T-cell (primary cell): ENCODE measurements around the gene SF1. TPM values are rescaled to one million over a fixed set of nuclear protein-coding genes. Genes with fewer than 3 reads are reported as not detected.

ENCODE experiments used
- ATAC-seq, 4 experiments: fragments of 200-7000 bp in 3 of 4; fragments of 150-1000 bp in 1 of 4; cut with Tn5 transposase; replicated peaks in 1 of 4; 1 replicate in 3 of 4; 2 replicates in 1 of 4; pipeline ENCODE4 v1.10.0; 2021; ENCODE audit warnings: moderate library complexity in 3 of 4, mild to moderate bottlenecking in 2 of 4, moderate number of reproducible peaks in 1 of 4
- CTCF ChIA-PET, 2 donors: fragments of 300-600 bp; sonication (Branson Sonifier 250); formaldehyde crosslinking; loops; one replicate each; lab custom pipeline; 2022; ENCODE audit warnings: antibody characterized with exemption in 2 of 2; lab: Charles Lee
- POLR2A ChIA-PET, 2 donors: fragments of 300-600 bp; sonication (Branson Sonifier 250); formaldehyde crosslinking; loops; one replicate each; lab custom pipeline; 2022; ENCODE audit warnings: antibody characterized with exemption in 2 of 2; lab: Charles Lee
- DNase-seq, 35 experiments: peaks; one replicate each; pipeline versions ENCODE4 v3.0.0 to v3.0.0-alpha.2; 2013 to 2023
- H3K27ac ChIP-seq: one replicate; pipeline ENCODE4 v1.5.1; 2013; ENCODE audit warnings: low read length
- H3K27me3 ChIP-seq, 2 experiments: replicated peaks in 1 of 2; 1 replicate in 1 of 2; 2 replicates in 1 of 2; pipeline versions ENCODE4 v1.6.1 to v1.7.0; 2013; ENCODE audit warnings: low read length in 1 of 2, mixed read lengths in 1 of 2; ENCODE audit not compliant: control insufficient read depth in 2 of 2, insufficient read depth in 2 of 2; ENCODE audit errors: extremely low read depth in 1 of 2
- H3K36me3 ChIP-seq, 2 donors: 1 replicate in 1 of 2; 2 replicates in 1 of 2; pipeline versions ENCODE4 v1.6.1 to v1.7.0; 2013; ENCODE audit warnings: low read length in 1 of 2; ENCODE audit not compliant: control insufficient read depth in 2 of 2, insufficient read depth in 1 of 2; ENCODE audit errors: extremely low read depth in 1 of 2
- H3K4me1 ChIP-seq, 2 experiments: 1 replicate in 1 of 2; 2 replicates in 1 of 2; pipeline versions ENCODE4 v1.6.1 to v1.7.0; 2013; ENCODE audit warnings: low read length in 2 of 2, mixed read lengths in 1 of 2; ENCODE audit not compliant: insufficient read depth in 2 of 2, control insufficient read depth in 1 of 2; ENCODE audit errors: extremely low read depth in 1 of 2
- H3K4me3 ChIP-seq, 2 donors: 1 replicate in 1 of 2; 2 replicates in 1 of 2; pipeline versions ENCODE4 v1.5.1 to v1.7.0; 2013; ENCODE audit warnings: mild to moderate bottlenecking in 2 of 2, low read length in 1 of 2, moderate library complexity in 1 of 2; ENCODE audit not compliant: control insufficient read depth in 1 of 2; ENCODE audit errors: extremely low read depth in 1 of 2
- H3K9me3 ChIP-seq: 2 replicates; pipeline ENCODE4 v1.7.0; 2013
- H3K27ac Mint-ChIP-seq, 2 donors: one replicate each; pipeline ENCODE4 v1.8.0; 2020 to 2021; ENCODE audit warnings: mild to moderate bottlenecking in 2 of 2, mixed read lengths in 2 of 2
- H3K27me3 Mint-ChIP-seq, 2 donors: one replicate each; pipeline ENCODE4 v1.8.0; 2021 to 2022; ENCODE audit warnings: mixed read lengths in 2 of 2
- H3K36me3 Mint-ChIP-seq: one replicate; pipeline ENCODE4 v1.8.0; 2021; ENCODE audit warnings: mixed read lengths
- H3K4me1 Mint-ChIP-seq, 3 donors: one replicate each; pipeline ENCODE4 v1.8.0; 2020 to 2022; ENCODE audit warnings: mixed read lengths in 3 of 3, mild to moderate bottlenecking in 1 of 3
- H3K4me3 Mint-ChIP-seq, 3 donors: one replicate each; pipeline ENCODE4 v1.8.0; 2020 to 2022; ENCODE audit warnings: mild to moderate bottlenecking in 3 of 3, mixed read lengths in 3 of 3, moderate library complexity in 3 of 3
- H3K9me3 Mint-ChIP-seq, 3 donors: one replicate each; pipeline ENCODE4 v1.8.0; 2020 to 2022; ENCODE audit warnings: mixed read lengths in 3 of 3
- WGBS: methylation state at CpG from one replicate; pipeline ENCODE4 v1.1.5; 2013; ENCODE audit warnings: missing lambda C conversion rate; ENCODE audit not compliant: insufficient coverage; 5-methylcytosine and 5-hydroxymethylcytosine counted together
- total RNA-seq, 35 experiments: library from RNA in 6 of 35; stranded (reverse) in 6 of 35; fragments of 120-200 nt in 1 of 35; gene quantifications; one replicate each; pipeline versions ENCODE4 v1.2.1 to v1.2.4 and lab custom pipeline; 2013 to 2026

SF1 gene
- total RNA-seq, 5 donors from 2014 or later (not counting 1 experiment from before 2014, with no cell fraction given) = 670 to 1,510 (median 732) TPM

DNA sequence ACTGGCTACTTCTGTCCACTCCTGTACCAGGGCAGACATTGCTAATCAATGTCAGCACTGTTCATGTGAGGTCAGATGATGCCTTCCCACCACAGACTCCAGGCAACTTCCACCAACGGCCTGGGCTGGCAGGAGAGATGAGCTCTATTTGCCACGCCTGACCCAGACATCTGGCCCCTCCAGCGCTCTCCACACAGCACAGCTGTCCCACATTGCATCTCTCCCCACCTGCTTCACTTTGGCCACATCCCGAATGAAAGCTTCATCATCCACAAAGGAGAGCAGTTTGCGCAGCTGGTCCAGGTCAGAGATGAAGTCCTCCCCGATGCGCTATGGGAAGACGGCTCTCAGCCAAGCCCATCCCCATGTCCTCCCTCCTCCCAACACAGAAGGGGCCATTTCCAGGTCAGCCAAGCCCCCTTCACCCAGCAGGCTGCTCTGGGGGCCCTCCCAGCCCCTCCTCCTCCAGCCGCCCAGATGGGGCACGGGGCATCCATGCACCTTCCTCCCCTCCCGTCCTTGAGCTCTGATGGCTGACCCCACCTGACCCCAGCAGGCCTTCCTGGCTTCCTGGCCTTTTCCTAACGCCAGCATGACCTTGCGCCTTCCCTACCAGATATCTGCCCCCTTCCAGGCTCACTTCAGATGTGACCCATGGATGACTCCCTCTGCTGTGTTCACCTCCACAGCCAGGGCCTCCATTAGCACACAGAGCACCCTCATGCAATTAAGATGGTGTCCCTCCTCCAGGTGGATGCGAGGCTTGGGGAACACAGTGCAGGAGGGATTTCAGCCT lies 26.0 kb downstream of the SF1 start:
- H3K27me3 ChIP-seq = no peaks in the 10 kb centered on the region
- POLR2A ChIA-PET = interaction anchor here (0.6 to 1.4 kb wide), 2 partner anchors 20 kb away, joined by 3 read pairs; no protein-coding TSS in a partner anchor

DNA sequence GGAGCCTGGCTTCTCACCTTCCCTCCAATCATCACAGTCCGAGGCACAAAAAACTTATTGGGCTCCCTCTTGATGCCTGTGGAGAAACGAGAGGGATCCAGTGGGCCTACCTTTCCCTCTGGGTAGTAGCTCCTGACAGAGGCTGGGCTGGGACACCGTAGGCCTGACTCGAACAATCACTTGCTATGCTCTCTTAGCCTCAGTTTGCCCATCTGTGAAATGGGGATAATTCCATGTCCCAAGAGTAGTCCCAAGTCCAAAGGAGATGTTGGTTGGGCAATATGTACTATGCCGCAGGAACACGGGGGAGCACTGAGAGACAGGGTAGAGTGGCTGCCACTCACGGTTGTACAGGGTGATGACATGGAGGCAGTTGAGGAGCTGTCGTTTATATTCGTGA lies 26.8 kb downstream of the SF1 start:
- DNase-seq (no peak), ATAC-seq (no peak)
- ChIA-PET POLR2A (interaction anchor here (0.6 to 1.4 kb wide), 2 partner anchors 20 to 21 kb away, joined by 3 read pairs; no protein-coding TSS in a partner anchor), CTCF (interaction anchor here in 1 of 2 donors (1.7 kb wide), 1 partner anchor 8 kb away, joined by 7 read pairs; the partner anchor contains the start of gene PYGM)
- H3K27ac Mint-ChIP-seq = peak overlapping the region; percentile 48 to 80
- no peaks in the 10 kb centered on the region for H3K9me3 ChIP-seq
- no peak overlapping the region for H3K4me3 ChIP-seq
- peaks cover 12 to 22% of the 10 kb centered on the region in 2 donors for H3K36me3 ChIP-seq
- H3K27ac ChIP-seq = no peak overlapping the region
- WGBS = 85% methylated on average over 7 of the region's 9 CpGs
- no peaks in the 10 kb centered on the region for H3K27me3 Mint-ChIP-seq
- H3K4me1 Mint-ChIP-seq = peaks cover 22 to 39% (median 34%) of the 10 kb centered on the region in 3 donors
- peaks cover 17% of the 10 kb centered on the region for H3K36me3 Mint-ChIP-seq
- peaks cover 2 to 51% of the 10 kb centered on the region in 2 experiments for H3K4me1 ChIP-seq
- H3K9me3 Mint-ChIP-seq = no peaks in the 10 kb centered on the region
- H3K27me3 ChIP-seq = no peaks in the 10 kb centered on the region
- H3K4me3 Mint-ChIP-seq = no peak overlapping the region

More for the DNA sequence above, 26.0 kb downstream of the SF1 start:
- WGBS = 94% methylated on average over 14 of the region's 14 CpGs
- Mint-ChIP-seq H3K27ac (peak overlapping the region; percentile 48), H3K4me3 (no peak overlapping the region), H3K27me3 (no peaks in the 10 kb centered on the region), H3K4me1 (peaks cover 23 to 37% (median 34%) of the 10 kb centered on the region in 3 donors), H3K36me3 (peaks cover 17% of the 10 kb centered on the region), H3K9me3 (no peaks in the 10 kb centered on the region)
- H3K4me3 ChIP-seq = no peak overlapping the region
- no peaks in the 10 kb centered on the region for H3K9me3 ChIP-seq
- H3K4me1 ChIP-seq = peaks cover 0 to 51% of the 10 kb centered on the region in 2 experiments
- DNase-seq (no peak), ATAC-seq (no peak)
- CTCF ChIA-PET = no interaction called here
- peaks cover 13 to 25% of the 10 kb centered on the region in 2 donors for H3K36me3 ChIP-seq
- no peak overlapping the region for H3K27ac ChIP-seq

DNA sequence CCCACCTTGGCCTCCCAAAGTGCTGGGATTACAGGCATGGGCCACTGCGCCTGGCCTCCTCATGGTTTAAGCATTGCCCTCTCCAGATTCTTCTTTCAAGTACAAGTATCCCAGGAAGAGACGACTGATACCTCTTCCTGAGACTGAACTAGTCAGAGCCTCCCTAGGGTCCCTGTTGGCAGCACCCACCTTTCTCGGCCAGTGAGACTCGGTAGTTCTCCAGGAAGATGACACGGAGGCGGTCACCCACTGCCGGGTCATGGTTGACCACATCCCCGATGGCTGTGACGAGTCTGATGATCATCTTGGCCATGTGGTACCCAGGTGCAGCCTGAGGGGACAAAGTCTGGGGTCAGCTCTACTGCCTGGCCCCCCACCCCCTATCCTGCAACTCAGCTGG lies 27.2 kb downstream of the SF1 start:
- DNase-seq (no peak), ATAC-seq (no peak)
- ChIA-PET POLR2A (interaction anchor here in 1 of 2 donors (1.4 kb wide), 1 partner anchor 21 kb away, joined by 3 read pairs; no protein-coding TSS in a partner anchor), CTCF (interaction anchor here in 1 of 2 donors (1.7 kb wide), 1 partner anchor 9 kb away, joined by 7 read pairs; the partner anchor contains the start of gene PYGM)
- Histone ChIP-seq H3K27ac (no peak overlapping the region), H3K27me3 (no peaks in the 10 kb centered on the region), H3K4me3 (no peak overlapping the region), H3K36me3 (peaks cover 12 to 22% of the 10 kb centered on the region in 2 donors), H3K9me3 (no peaks in the 10 kb centered on the region), H3K4me1 (peaks cover 6 to 53% of the 10 kb centered on the region in 2 experiments)
- H3K4me1 Mint-ChIP-seq = peaks cover 27 to 43% (median 38%) of the 10 kb centered on the region in 3 donors
- 92% methylated on average over 9 of the region's 9 CpGs for WGBS
- no peaks in the 10 kb centered on the region for H3K27me3 Mint-ChIP-seq
- H3K4me3 Mint-ChIP-seq = peak overlapping the region in 1 of 3 donors; percentile 52
- no peaks in the 10 kb centered on the region for H3K9me3 Mint-ChIP-seq
- H3K36me3 Mint-ChIP-seq = peaks cover 17% of the 10 kb centered on the region
- peak overlapping the region; percentile 89 to 90 for H3K27ac Mint-ChIP-seq

DNA sequence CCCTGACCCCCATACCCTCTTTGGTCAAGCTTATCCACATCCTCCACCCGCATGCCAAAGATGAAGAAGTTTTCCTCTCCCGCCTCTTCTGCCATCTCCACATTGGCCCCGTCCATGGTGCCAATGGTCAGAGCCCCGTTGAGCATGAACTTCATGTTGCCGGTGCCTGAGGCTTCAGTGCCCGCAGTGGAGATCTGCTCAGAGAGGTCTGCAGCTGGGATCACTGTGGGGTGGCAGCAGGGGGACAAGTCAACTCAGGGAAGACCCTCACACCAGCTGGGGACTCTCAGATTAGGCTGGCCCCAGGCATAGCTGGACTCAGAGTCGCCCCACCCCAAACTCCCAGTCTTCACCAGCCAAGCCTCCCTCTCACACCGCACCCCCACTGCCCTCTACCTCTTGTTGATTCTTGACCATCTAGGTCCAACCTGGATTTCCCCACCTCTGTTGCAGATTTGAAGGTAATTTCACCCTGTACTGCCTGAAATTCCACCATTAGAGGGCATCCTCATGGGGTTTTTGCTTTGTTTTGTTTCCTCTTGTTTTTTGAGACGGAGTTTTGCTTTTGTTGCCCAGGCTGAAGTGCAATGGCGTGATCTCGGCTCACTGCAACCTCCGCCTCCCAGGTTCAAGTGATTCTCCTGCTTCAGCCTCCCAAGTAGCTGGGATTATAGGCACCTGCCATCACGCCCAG lies 27.8 kb downstream of the SF1 start:
- 98% methylated on average over 8 of the region's 13 CpGs for WGBS
- H3K27me3 Mint-ChIP-seq = no peaks in the 10 kb centered on the region
- peaks cover 27 to 45% (median 39%) of the 10 kb centered on the region in 3 donors for H3K4me1 Mint-ChIP-seq
- no peak overlapping the region for H3K27ac ChIP-seq
- no peaks in the 10 kb centered on the region for H3K9me3 Mint-ChIP-seq
- peaks cover 6 to 54% of the 10 kb centered on the region in 2 experiments for H3K4me1 ChIP-seq
- peaks cover 17% of the 10 kb centered on the region for H3K36me3 Mint-ChIP-seq
- ATAC-seq (no peak), DNase-seq (peak in 1 of 35 experiments; percentile 55)
- POLR2A ChIA-PET = interaction anchor here in 1 of 2 donors (1.4 kb wide), 1 partner anchor 22 kb away, joined by 3 read pairs; no protein-coding TSS in a partner anchor
- H3K9me3 ChIP-seq = no peaks in the 10 kb centered on the region
- CTCF ChIA-PET = interaction anchor here in 1 of 2 donors (1.7 kb wide), 1 partner anchor 10 kb away, joined by 7 read pairs; the partner anchor contains the start of gene PYGM
- peak overlapping the region; percentile 89 to 90 for H3K27ac Mint-ChIP-seq
- H3K4me3 Mint-ChIP-seq = peak overlapping the region in 1 of 3 donors; percentile 52
- H3K27me3 ChIP-seq = no peaks in the 10 kb centered on the region
- no peak overlapping the region for H3K4me3 ChIP-seq
- peaks cover 8 to 22% of the 10 kb centered on the region in 2 donors for H3K36me3 ChIP-seq

DNA sequence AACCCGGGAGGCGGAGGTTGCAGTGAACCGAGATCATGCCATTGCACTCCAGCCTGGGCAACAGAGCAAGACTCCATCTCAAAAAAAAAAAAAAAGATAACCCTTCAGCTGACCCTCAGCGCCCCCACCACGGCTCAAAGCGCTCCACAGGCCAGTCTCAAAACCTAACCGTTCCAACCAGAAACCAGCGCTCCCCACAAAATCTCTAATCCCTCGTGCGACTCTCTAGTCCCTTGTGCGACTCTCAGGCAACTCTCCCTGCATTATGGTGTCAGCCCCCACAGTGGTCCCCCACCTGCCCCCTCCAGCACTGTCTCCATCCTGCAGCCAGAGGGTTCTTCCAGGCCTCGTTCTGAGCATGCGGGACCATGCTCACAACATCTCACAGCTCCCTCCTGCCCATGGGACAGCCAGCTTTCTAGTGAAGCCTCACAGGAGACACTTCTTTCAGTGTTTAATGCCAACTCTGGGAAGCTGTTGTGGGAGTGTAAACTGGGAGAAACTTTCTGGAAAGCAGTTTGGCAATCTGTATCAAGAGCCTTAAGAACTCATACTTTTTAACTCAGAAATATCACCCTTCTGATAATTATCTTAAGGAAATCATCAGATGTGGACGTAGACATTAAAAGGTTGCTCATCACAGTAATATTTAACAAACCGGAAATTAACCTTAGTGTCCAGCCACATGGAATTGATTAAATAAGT lies 30.2 kb downstream of the SF1 start:
- ChIA-PET POLR2A (interaction anchor here (1.2 to 1.8 kb wide), 2 partner anchors 13 to 17 kb away, joined by 3 to 12 read pairs; no protein-coding TSS in a partner anchor), CTCF (interaction anchor here in 1 of 2 donors (0.7 to 1.0 kb wide), 3 partner anchors 12 to 27 kb away, joined by 3 to 4 read pairs (median 3); partner anchors contain the start of gene PYGM)
- H3K36me3 ChIP-seq = peaks cover 3 to 17% of the 10 kb centered on the region in 2 donors
- ATAC-seq (no peak), DNase-seq (no peak)
- H3K27ac Mint-ChIP-seq = peak overlapping the region; percentile 83 to 89
- peaks cover 30 to 51% (median 47%) of the 10 kb centered on the region in 3 donors for H3K4me1 Mint-ChIP-seq
- no peak overlapping the region for H3K4me3 ChIP-seq
- no peaks in the 10 kb centered on the region for H3K9me3 ChIP-seq
- no peaks in the 10 kb centered on the region for H3K9me3 Mint-ChIP-seq
- no peak overlapping the region for H3K27ac ChIP-seq
- H3K4me3 Mint-ChIP-seq = peak overlapping the region in 2 of 3 donors; percentile 2 to 9
- H3K27me3 Mint-ChIP-seq = no peaks in the 10 kb centered on the region
- peaks cover 15% of the 10 kb centered on the region for H3K36me3 Mint-ChIP-seq
- no peaks in the 10 kb centered on the region for H3K27me3 ChIP-seq
- WGBS = 95% methylated on average over 9 of the region's 15 CpGs
- peaks cover 6 to 54% of the 10 kb centered on the region in 2 experiments for H3K4me1 ChIP-seq
